ENCODE results near the gene OR8D2.

OR8D2 gene

DNA sequence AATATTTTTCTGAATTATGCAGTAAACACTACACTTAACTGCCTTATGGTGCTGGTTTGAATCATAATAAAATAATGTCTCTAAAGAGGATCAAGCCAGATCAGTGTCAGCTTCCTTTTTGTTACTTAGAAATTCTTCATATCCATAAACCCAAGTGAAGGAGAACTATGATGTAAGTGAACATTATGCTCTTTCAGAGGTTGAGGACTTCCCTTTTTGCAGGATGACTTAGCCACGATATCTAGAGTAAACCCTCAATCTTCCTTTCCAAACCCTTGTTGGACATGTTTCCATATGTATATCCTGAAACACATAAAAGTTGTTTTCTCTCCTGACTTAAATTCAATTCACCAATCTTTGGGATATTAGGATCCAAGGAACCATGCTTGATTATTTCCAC lies 25.3 kb downstream of the OR8D2 start:
- no peaks in the 10 kb centered on the region for H3K9me3 ChIP-seq
- no peak overlapping the region for H3K27ac ChIP-seq
- TF ChIP-seq, protein P1, sequence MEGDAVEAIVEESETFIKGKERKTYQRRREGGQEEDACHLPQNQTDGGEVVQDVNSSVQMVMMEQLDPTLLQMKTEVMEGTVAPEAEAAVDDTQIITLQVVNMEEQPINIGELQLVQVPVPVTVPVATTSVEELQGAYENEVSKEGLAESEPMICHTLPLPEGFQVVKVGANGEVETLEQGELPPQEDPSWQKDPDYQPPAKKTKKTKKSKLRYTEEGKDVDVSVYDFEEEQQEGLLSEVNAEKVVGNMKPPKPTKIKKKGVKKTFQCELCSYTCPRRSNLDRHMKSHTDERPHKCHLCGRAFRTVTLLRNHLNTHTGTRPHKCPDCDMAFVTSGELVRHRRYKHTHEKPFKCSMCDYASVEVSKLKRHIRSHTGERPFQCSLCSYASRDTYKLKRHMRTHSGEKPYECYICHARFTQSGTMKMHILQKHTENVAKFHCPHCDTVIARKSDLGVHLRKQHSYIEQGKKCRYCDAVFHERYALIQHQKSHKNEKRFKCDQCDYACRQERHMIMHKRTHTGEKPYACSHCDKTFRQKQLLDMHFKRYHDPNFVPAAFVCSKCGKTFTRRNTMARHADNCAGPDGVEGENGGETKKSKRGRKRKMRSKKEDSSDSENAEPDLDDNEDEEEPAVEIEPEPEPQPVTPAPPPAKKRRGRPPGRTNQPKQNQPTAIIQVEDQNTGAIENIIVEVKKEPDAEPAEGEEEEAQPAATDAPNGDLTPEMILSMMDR (IDR thresholded peaks at IDR 0.05) = no peak
- no peak overlapping the region for H3K4me3 ChIP-seq (ENCODE audit: low read depth in 1 of 2, low read length in 1 of 2)
- H3K36me3 ChIP-seq = no peaks in the 10 kb centered on the region
- no peaks in the 10 kb centered on the region for H3K4me1 ChIP-seq (ENCODE audit: control insufficient read depth in 1 of 2, insufficient read depth in 1 of 2, low read depth in 1 of 2, low read length in 1 of 2)
- H3K27me3 ChIP-seq = no peaks in the 10 kb centered on the region

DNA sequence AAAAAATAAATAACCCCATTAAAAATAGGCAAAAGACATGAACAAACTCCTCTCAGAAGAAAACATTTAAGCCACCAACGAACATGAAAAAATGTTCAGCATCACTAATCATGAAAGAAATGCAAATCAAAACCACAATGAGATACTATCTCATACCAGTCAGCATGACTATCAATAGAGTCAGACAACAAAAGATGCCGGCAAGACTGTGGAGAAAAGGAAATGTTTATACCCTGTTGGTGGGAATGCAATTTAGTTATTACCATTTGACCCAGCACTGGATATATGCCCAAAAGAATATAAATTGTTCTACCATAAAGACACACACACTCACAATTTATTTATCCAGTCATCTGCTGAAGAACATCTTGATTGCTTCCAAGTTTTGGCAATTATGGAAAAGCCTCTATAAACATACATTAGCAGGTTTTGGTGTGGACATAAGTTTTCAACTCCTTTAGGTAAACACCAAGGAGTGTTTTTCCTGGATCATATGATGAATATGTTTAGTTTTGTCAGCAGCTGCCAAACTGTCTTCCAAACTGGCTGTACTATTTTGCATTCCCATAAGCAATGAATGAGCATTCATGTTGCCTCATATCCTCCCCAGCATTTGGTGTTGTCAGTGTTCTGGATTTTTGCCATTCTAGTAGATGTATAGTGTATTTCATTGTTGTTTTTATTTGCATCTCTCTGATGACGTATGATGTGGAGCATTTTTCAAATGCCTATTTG lies 34.2 kb downstream of the OR8D2 start:
- TF ChIP-seq, protein P1 (IDR thresholded peaks at IDR 0.05) = no peak
- H3K9me3 ChIP-seq = no peaks in the 10 kb centered on the region
- no peaks in the 10 kb centered on the region for H3K27me3 ChIP-seq
- H3K36me3 ChIP-seq = no peaks in the 10 kb centered on the region
- H3K4me1 ChIP-seq (ENCODE audit: control insufficient read depth in 1 of 2, insufficient read depth in 1 of 2, low read depth in 1 of 2, low read length in 1 of 2) = no peaks in the 10 kb centered on the region
- no peak overlapping the region for H3K4me3 ChIP-seq (ENCODE audit: low read depth in 1 of 2, low read length in 1 of 2)
- H3K27ac ChIP-seq = no peak overlapping the region

- no peaks in the 10 kb centered on the region for H3K4me1 ChIP-seq (ENCODE audit: control insufficient read depth in 1 of 2, insufficient read depth in 1 of 2, low read depth in 1 of 2, low read length in 1 of 2)
- TF ChIP-seq, protein P1 (IDR thresholded peaks at IDR 0.05) = no peak
- H3K9me3 ChIP-seq = no peaks in the 10 kb centered on the region
- no peaks in the 10 kb centered on the region for H3K27me3 ChIP-seq
- no peak overlapping the region for H3K27ac ChIP-seq
- no peaks in the 10 kb centered on the region for H3K36me3 ChIP-seq
- H3K4me3 ChIP-seq (ENCODE audit: low read depth in 1 of 2, low read length in 1 of 2) = no peak overlapping the region
These were observed 41.7 kb downstream of the OR8D2 start for GRCh38 chr11:124278261-124278660.

DNA sequence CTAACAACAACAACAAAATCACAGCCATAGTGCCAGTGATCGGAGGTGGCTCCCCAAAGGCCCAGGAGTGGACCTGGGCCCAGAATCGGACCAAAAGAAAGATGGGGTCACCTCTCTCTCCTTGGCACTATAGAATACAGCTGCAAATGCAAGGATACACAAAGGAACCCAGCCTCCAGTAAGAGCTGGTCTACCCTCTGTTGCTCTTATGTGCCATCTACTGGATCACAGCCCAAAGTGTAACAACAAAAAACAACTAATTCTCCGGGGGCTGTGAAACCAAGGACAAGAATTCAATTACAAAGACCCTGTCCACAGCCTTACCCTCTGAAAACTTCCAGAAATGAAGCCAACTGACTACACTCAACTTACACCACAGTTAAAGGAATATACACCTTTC lies 42.2 kb downstream of the OR8D2 start:
- H3K27me3 ChIP-seq = no peaks in the 10 kb centered on the region
- H3K4me1 ChIP-seq (ENCODE audit: control insufficient read depth in 1 of 2, insufficient read depth in 1 of 2, low read depth in 1 of 2, low read length in 1 of 2) = no peaks in the 10 kb centered on the region
- TF ChIP-seq, protein P1 (IDR thresholded peaks at IDR 0.05) = no peak
- no peak overlapping the region for H3K27ac ChIP-seq
- H3K4me3 ChIP-seq (ENCODE audit: low read depth in 1 of 2, low read length in 1 of 2) = no peak overlapping the region
- no peaks in the 10 kb centered on the region for H3K9me3 ChIP-seq
- no peaks in the 10 kb centered on the region for H3K36me3 ChIP-seq

GRCh38 chr11:124277207-124277606 lies 42.8 kb downstream of the OR8D2 start:
- H3K4me3 ChIP-seq (ENCODE audit: low read depth in 1 of 2, low read length in 1 of 2) = no peak overlapping the region
- no peaks in the 10 kb centered on the region for H3K36me3 ChIP-seq
- TF ChIP-seq, protein P1 (IDR thresholded peaks at IDR 0.05) = no peak
- no peaks in the 10 kb centered on the region for H3K9me3 ChIP-seq
- H3K27ac ChIP-seq = no peak overlapping the region
- no peaks in the 10 kb centered on the region for H3K4me1 ChIP-seq (ENCODE audit: control insufficient read depth in 1 of 2, insufficient read depth in 1 of 2, low read depth in 1 of 2, low read length in 1 of 2)
- no peaks in the 10 kb centered on the region for H3K27me3 ChIP-seq

Measured in neutrophil (primary cell).